ENCODE results near the gene CRYBA4.
A peak's percentile ranks its signal among the peaks of the same experiment; 100 is the strongest.

Gene CRYBA4

GRCh38 chr22:26621663-26622062 is at the start of gene CRYBA4:
Gene CRYBA4 (plus strand): TSS chr22:26621963. CDS start chr22:26622597, 634 bp downstream.
- DNase-seq, result no peak

GRCh38 chr22:26573026-26573662 is 48.6 kb upstream of the CRYBA4 start:
- peak; percentile 61 for DNase-seq

- DNase-seq, result no peak
Measured at GRCh38 chr22:26574001-26574723, 47.6 kb upstream of the CRYBA4 start.

- no peak for DNase-seq
Measured at GRCh38 chr22:26576026-26576680, 45.6 kb upstream of the CRYBA4 start.

- DNase-seq, result no peak
Measured at GRCh38 chr22:26577081-26577480, 44.7 kb upstream of the CRYBA4 start.

GRCh38 chr22:26579331-26579886 is 42.4 kb upstream of the CRYBA4 start:
- DNase-seq, result no peak

- no peak for DNase-seq
Measured at GRCh38 chr22:26580240-26580962, 41.4 kb upstream of the CRYBA4 start.

GRCh38 chr22:26581026-26581425 is 40.7 kb upstream of the CRYBA4 start:
- no peak for DNase-seq

- DNase-seq, result no peak
Measured at GRCh38 chr22:26581633-26582168, 40.1 kb upstream of the CRYBA4 start.

GRCh38 chr22:26584010-26584409 is 37.8 kb upstream of the CRYBA4 start:
- no peak for DNase-seq

GRCh38 chr22:26585104-26585790 is 36.5 kb upstream of the CRYBA4 start:
- DNase-seq, result peak; percentile 92

- peak; percentile 32 for DNase-seq
Measured at GRCh38 chr22:26586556-26587325, 35.0 kb upstream of the CRYBA4 start.

GRCh38 chr22:26587991-26588613 is 33.7 kb upstream of the CRYBA4 start:
- DNase-seq, result peak; percentile 95

GRCh38 chr22:26588729-26589366 is 32.9 kb upstream of the CRYBA4 start:
- DNase-seq, result peak; percentile 78

GRCh38 chr22:26589367-26589844 is 32.4 kb upstream of the CRYBA4 start:
- no peak for DNase-seq

- peak; percentile 93 for DNase-seq
Measured at GRCh38 chr22:26589845-26590736, 31.7 kb upstream of the CRYBA4 start, which contains the start of gene TPST2. Gene TPST2 (minus strand): TSS chr22:26590132. CDS start chr22:26541630, 48,502 bp downstream.

GRCh38 chr22:26592421-26592891 is 29.3 kb upstream of the CRYBA4 start:
- DNase-seq, result no peak

- no peak for DNase-seq
Measured at GRCh38 chr22:26593763-26594162, 28.0 kb upstream of the CRYBA4 start.

GRCh38 chr22:26597026-26597425 is 24.7 kb upstream of the CRYBA4 start:
- peak; percentile 52 for DNase-seq
